ENCODE results near the gene ZFPM1.

The ZFPM1 gene

GRCh38 chr16:88552166-88552565 is 99.1 kb downstream of the ZFPM1 start:
- Histone ChIP-seq H3K18ac (ENCODE audit: low read length) (no peak overlapping the region), H3K4me2 (ENCODE audit: insufficient read depth, low read length, poor library complexity, severe bottlenecking) (no peak overlapping the region), H3K23ac (ENCODE audit: low read depth, low read length, poor library complexity) (peak overlapping the region; percentile 8), H2AK5ac (ENCODE audit: low read depth, low read length) (no peak overlapping the region), H3K79me1 (ENCODE audit: low read depth, low read length) (no peaks in the 10 kb centered on the region), H2BK120ac (ENCODE audit: low read depth, low read length) (no peak overlapping the region), H3K14ac (ENCODE audit: low read length) (peak overlapping the region; percentile 58), H2BK12ac (ENCODE audit: low read length) (no peak overlapping the region), H2AFZ (ENCODE audit: low read length) (peak overlapping the region; percentile 67), H3K4me3 (ENCODE audit: low read length in 2 of 2) (no peak overlapping the region), H2BK5ac (ENCODE audit: low read length) (no peak overlapping the region), H4K91ac (ENCODE audit: low read depth, low read length, poor library complexity) (no peak overlapping the region), H2BK15ac (ENCODE audit: low read length) (no peak overlapping the region), H3K9ac (ENCODE audit: low read depth, low read length, poor library complexity) (no peak overlapping the region), H3K4ac (ENCODE audit: low read length) (no peak overlapping the region), H4K8ac (ENCODE audit: low read depth, low read length) (no peak overlapping the region), H3K4me1 (ENCODE audit: control insufficient read depth in 2 of 2, insufficient read depth in 1 of 2, low read depth in 1 of 2, low read length in 2 of 2) (peaks cover 3% of the 10 kb centered on the region in 2 donors), H3K36me3 (replicated peaks in 1 of 2; ENCODE audit: control insufficient read depth in 2 of 2, insufficient read depth in 2 of 2, low read length in 2 of 2) (no peaks in the 10 kb centered on the region), H3K27me3 (ENCODE audit: control insufficient read depth in 3 of 3, insufficient read depth in 3 of 3, low read depth in 1 of 3, low read length in 3 of 3) (peaks cover 4 to 31% (median 29%) of the 10 kb centered on the region in 3 experiments), H3K27ac (replicated peaks; ENCODE audit: low read length) (no peak overlapping the region), H3K9me3 (replicated peaks in 1 of 2; ENCODE audit: control insufficient read depth in 2 of 2, insufficient read depth in 1 of 2, low read depth in 1 of 2, low read length in 2 of 2) (peaks cover 0 to 3% of the 10 kb centered on the region in 2 donors)
- WGBS, 2 donors (ENCODE audit: extremely low coverage in 2 of 2, insufficient read length in 2 of 2, insufficient replicate concordance in 1 of 2) = no CpG with 5 or more reads among the region's 10 CpGs
- DNase-seq (ENCODE audit: low spot score) = no peak

GRCh38 chr16:88552815-88553214 is 99.7 kb downstream of the ZFPM1 start:
- peaks cover 3% of the 10 kb centered on the region in 2 donors for H3K4me1 ChIP-seq (ENCODE audit: control insufficient read depth in 2 of 2, insufficient read depth in 1 of 2, low read depth in 1 of 2, low read length in 2 of 2)
- no peak overlapping the region for H2BK120ac ChIP-seq (ENCODE audit: low read depth, low read length)
- DNase-seq (ENCODE audit: low spot score) = no peak
- peak overlapping the region; percentile 67 for H2AFZ ChIP-seq (ENCODE audit: low read length)
- H2AK5ac ChIP-seq (ENCODE audit: low read depth, low read length) = peak overlapping the region; percentile 81
- H3K9me3 ChIP-seq (replicated peaks in 1 of 2; ENCODE audit: control insufficient read depth in 2 of 2, insufficient read depth in 1 of 2, low read depth in 1 of 2, low read length in 2 of 2) = peaks cover 3% of the 10 kb centered on the region in 2 donors
- no peak overlapping the region for H2BK12ac ChIP-seq (ENCODE audit: low read length)
- no peak overlapping the region for H4K8ac ChIP-seq (ENCODE audit: low read depth, low read length)
- H3K18ac ChIP-seq (ENCODE audit: low read length) = no peak overlapping the region
- H3K36me3 ChIP-seq (replicated peaks in 1 of 2; ENCODE audit: control insufficient read depth in 2 of 2, insufficient read depth in 2 of 2, low read length in 2 of 2) = no peaks in the 10 kb centered on the region
- no peak overlapping the region for H3K23ac ChIP-seq (ENCODE audit: low read depth, low read length, poor library complexity)
- H3K27ac ChIP-seq (replicated peaks; ENCODE audit: low read length) = no peak overlapping the region
- H3K4ac ChIP-seq (ENCODE audit: low read length) = no peak overlapping the region
- WGBS, 2 donors (ENCODE audit: extremely low coverage in 2 of 2, insufficient read length in 2 of 2, insufficient replicate concordance in 1 of 2) = no CpG with 5 or more reads among the region's 13 CpGs
- peaks cover 4 to 29% (median 28%) of the 10 kb centered on the region in 3 experiments for H3K27me3 ChIP-seq (ENCODE audit: control insufficient read depth in 3 of 3, insufficient read depth in 3 of 3, low read depth in 1 of 3, low read length in 3 of 3)
- no peaks in the 10 kb centered on the region for H3K79me1 ChIP-seq (ENCODE audit: low read depth, low read length)
- H2BK15ac ChIP-seq (ENCODE audit: low read length) = peak overlapping the region; percentile 81
- no peak overlapping the region for H3K4me2 ChIP-seq (ENCODE audit: insufficient read depth, low read length, poor library complexity, severe bottlenecking)
- H3K4me3 ChIP-seq (ENCODE audit: low read length in 2 of 2) = no peak overlapping the region
- H2BK5ac ChIP-seq (ENCODE audit: low read length) = no peak overlapping the region
- H3K14ac ChIP-seq (ENCODE audit: low read length) = peak overlapping the region; percentile 58
- H4K91ac ChIP-seq (ENCODE audit: low read depth, low read length, poor library complexity) = no peak overlapping the region
- H3K9ac ChIP-seq (ENCODE audit: low read depth, low read length, poor library complexity) = no peak overlapping the region

- no peak for DNase-seq (ENCODE audit: low spot score)
- Histone ChIP-seq H3K79me1 (ENCODE audit: low read depth, low read length) (no peaks in the 10 kb centered on the region), H3K23ac (ENCODE audit: low read depth, low read length, poor library complexity) (peak overlapping the region; percentile 31), H2BK15ac (ENCODE audit: low read length) (peak overlapping the region; percentile 33), H3K9ac (ENCODE audit: low read depth, low read length, poor library complexity) (no peak overlapping the region), H3K18ac (ENCODE audit: low read length) (peak overlapping the region; percentile 38), H4K8ac (ENCODE audit: low read depth, low read length) (no peak overlapping the region), H2BK5ac (ENCODE audit: low read length) (no peak overlapping the region), H2AK5ac (ENCODE audit: low read depth, low read length) (no peak overlapping the region), H2BK120ac (ENCODE audit: low read depth, low read length) (peak overlapping the region; percentile 91), H2BK12ac (ENCODE audit: low read length) (no peak overlapping the region), H3K14ac (ENCODE audit: low read length) (peak overlapping the region; percentile 38), H4K91ac (ENCODE audit: low read depth, low read length, poor library complexity) (no peak overlapping the region), H3K27ac (replicated peaks; ENCODE audit: low read length) (no peak overlapping the region), H3K36me3 (replicated peaks in 1 of 2; ENCODE audit: control insufficient read depth in 2 of 2, insufficient read depth in 2 of 2, low read length in 2 of 2) (no peaks in the 10 kb centered on the region), H3K27me3 (ENCODE audit: control insufficient read depth in 3 of 3, insufficient read depth in 3 of 3, low read depth in 1 of 3, low read length in 3 of 3) (peaks cover 0 to 21% (median 20%) of the 10 kb centered on the region in 3 experiments), H3K9me3 (replicated peaks in 1 of 2; ENCODE audit: control insufficient read depth in 2 of 2, insufficient read depth in 1 of 2, low read depth in 1 of 2, low read length in 2 of 2) (peaks cover 3% of the 10 kb centered on the region in 2 donors), H3K4me3 (ENCODE audit: low read length in 2 of 2) (no peak overlapping the region), H3K4me1 (ENCODE audit: control insufficient read depth in 2 of 2, insufficient read depth in 1 of 2, low read depth in 1 of 2, low read length in 2 of 2) (peaks cover 3% of the 10 kb centered on the region in 2 donors), H2AFZ (ENCODE audit: low read length) (peak overlapping the region; percentile 31), H3K4me2 (ENCODE audit: insufficient read depth, low read length, poor library complexity, severe bottlenecking) (no peak overlapping the region), H3K4ac (ENCODE audit: low read length) (no peak overlapping the region)
- WGBS, 2 donors (ENCODE audit: extremely low coverage in 2 of 2, insufficient read length in 2 of 2, insufficient replicate concordance in 1 of 2) = no CpG with 5 or more reads among the region's 16 CpGs
Measured at GRCh38 chr16:88553739-88554138, 100.7 kb downstream of the ZFPM1 start.

GRCh38 chr16:88554711-88555264 is 101.7 kb downstream of the ZFPM1 start:
- H2BK12ac ChIP-seq (ENCODE audit: low read length) = no peak overlapping the region
- no CpG with 5 or more reads among the region's 15 CpGs for WGBS, 2 donors (ENCODE audit: extremely low coverage in 2 of 2, insufficient read length in 2 of 2, insufficient replicate concordance in 1 of 2)
- H2BK15ac ChIP-seq (ENCODE audit: low read length) = no peak overlapping the region
- peak overlapping the region; percentile 59 for H3K18ac ChIP-seq (ENCODE audit: low read length)
- no peak overlapping the region for H3K4me3 ChIP-seq (ENCODE audit: low read length in 2 of 2)
- H3K27me3 ChIP-seq (ENCODE audit: control insufficient read depth in 3 of 3, insufficient read depth in 3 of 3, low read depth in 1 of 3, low read length in 3 of 3) = peaks cover 0 to 14% (median 9%) of the 10 kb centered on the region in 3 experiments
- H3K14ac ChIP-seq (ENCODE audit: low read length) = peak overlapping the region; percentile 71
- H3K79me1 ChIP-seq (ENCODE audit: low read depth, low read length) = no peaks in the 10 kb centered on the region
- peak overlapping the region; percentile 31 for H2AFZ ChIP-seq (ENCODE audit: low read length)
- H3K36me3 ChIP-seq (replicated peaks in 1 of 2; ENCODE audit: control insufficient read depth in 2 of 2, insufficient read depth in 2 of 2, low read length in 2 of 2) = no peaks in the 10 kb centered on the region
- H2BK120ac ChIP-seq (ENCODE audit: low read depth, low read length) = no peak overlapping the region
- no peak overlapping the region for H3K9ac ChIP-seq (ENCODE audit: low read depth, low read length, poor library complexity)
- peaks cover 3% of the 10 kb centered on the region in 2 donors for H3K4me1 ChIP-seq (ENCODE audit: control insufficient read depth in 2 of 2, insufficient read depth in 1 of 2, low read depth in 1 of 2, low read length in 2 of 2)
- H3K4me2 ChIP-seq (ENCODE audit: insufficient read depth, low read length, poor library complexity, severe bottlenecking) = no peak overlapping the region
- DNase-seq (ENCODE audit: low spot score) = no peak
- no peak overlapping the region for H4K8ac ChIP-seq (ENCODE audit: low read depth, low read length)
- H3K27ac ChIP-seq (replicated peaks; ENCODE audit: low read length) = no peak overlapping the region
- H2BK5ac ChIP-seq (ENCODE audit: low read length) = peak overlapping the region; percentile 93
- H3K4ac ChIP-seq (ENCODE audit: low read length) = no peak overlapping the region
- no peak overlapping the region for H4K91ac ChIP-seq (ENCODE audit: low read depth, low read length, poor library complexity)
- peaks cover 3% of the 10 kb centered on the region in 2 donors for H3K9me3 ChIP-seq (replicated peaks in 1 of 2; ENCODE audit: control insufficient read depth in 2 of 2, insufficient read depth in 1 of 2, low read depth in 1 of 2, low read length in 2 of 2)
- peak overlapping the region; percentile 68 for H2AK5ac ChIP-seq (ENCODE audit: low read depth, low read length)
- H3K23ac ChIP-seq (ENCODE audit: low read depth, low read length, poor library complexity) = peak overlapping the region; percentile 43
